HG02571 (cell line): ENCODE data around the gene KIF26B.
"Not testable (repeated sequence)": the region's sequence is repeated elsewhere in the genome, so short reads cannot be mapped to it uniquely, and the experiment has no call there.

ENCODE experiments used
- ATAC-seq: cut with Tn5 transposase; IDR thresholded peaks from one replicate; pipeline ENCODE4 v1.9.1; 2021; ENCODE audit warnings: mild to moderate bottlenecking, moderate library complexity; ENCODE audit not compliant: unreplicated experiment

The KIF26B gene

DNA sequence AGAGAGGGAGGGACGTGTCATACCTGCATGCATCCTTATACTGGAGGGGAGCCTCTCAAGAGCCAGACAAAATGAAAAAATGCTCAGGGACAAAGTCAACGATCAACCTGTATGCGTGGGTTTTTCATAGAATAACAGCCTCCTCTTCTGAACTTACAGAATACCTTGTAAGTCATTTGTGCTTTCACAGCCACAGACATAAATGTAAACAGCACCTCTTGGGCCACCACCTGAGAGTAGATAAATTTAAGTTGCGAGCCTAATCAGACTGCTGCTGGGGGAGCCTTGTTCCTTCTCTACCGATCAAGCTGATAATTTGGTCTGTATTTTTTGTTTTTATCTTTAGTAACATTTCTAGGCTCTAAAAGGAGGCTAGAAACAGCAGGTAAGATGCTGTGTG, 223.1 kb downstream of the KIF26B start:
- ATAC-seq = no peak

DNA sequence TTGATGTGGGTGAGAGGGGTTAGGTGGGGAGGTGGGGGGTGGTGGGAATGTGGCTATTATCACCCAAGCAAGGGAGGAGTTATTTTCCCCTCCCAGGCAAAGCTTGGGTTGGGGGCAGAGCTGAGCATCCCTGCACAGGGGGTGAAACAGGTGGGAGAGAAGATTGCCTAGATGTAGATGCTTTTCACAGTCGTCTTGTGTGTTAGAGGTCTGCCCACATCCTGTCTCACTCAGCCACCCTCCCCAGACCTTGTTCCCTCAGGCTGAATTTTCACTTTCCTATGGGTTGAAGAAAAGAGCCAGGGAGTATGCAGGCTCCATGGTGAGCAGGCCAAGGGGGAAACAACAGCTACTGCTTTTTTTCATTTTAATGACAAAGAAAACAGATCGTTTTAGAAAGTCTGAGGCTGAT, 223.5 kb downstream of the KIF26B start:
- ATAC-seq = no peak

- no peak for ATAC-seq
Observed at GRCh38 chr1:245378745-245379144, 224.0 kb downstream of the KIF26B start.

DNA sequence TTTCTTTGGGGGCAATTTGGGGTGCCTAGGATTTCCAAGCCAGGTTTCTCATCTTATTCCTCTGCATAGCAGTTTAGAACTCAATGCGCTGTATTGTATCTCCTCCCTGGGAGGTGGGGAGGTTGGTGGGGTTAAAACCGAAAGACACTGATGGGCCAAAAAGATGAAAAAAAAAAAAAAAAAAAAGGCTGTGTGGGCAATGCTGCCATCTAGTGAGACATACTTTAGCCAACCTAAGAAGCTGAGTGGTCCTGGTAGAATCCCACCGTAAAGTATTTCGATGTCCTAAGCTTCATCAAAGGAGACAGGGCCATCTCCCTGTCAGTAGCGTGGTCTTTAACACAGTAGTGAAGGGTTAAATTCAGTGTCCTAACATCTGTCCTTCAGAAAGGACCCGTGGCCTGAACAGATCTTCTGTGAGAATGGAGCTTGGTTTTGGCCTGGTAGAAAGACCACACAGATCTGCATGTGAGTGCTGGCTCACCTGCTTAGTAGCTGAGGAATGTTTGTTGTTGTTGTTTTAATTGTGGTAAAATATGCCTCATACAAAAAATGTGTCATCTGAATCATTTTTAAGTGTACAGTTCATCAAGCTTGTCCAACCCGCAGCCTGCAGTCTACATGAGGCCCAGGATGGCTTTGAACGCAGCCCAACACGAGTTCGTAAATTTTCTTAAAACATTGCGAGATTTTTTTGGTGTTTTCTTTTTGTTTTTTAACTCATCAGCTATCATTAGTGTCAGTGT, 226.2 kb downstream of the KIF26B start:
- no peak for ATAC-seq

GRCh38 chr1:245382981-245383380, 228.2 kb downstream of the KIF26B start:
- ATAC-seq = no peak

GRCh38 chr1:245383396-245384330, 228.9 kb downstream of the KIF26B start:
- no peak for ATAC-seq

GRCh38 chr1:245386297-245386971, 231.6 kb downstream of the KIF26B start:
- no peak for ATAC-seq

- ATAC-seq = no peak
Observed at GRCh38 chr1:245388687-245389086, 233.9 kb downstream of the KIF26B start.

DNA sequence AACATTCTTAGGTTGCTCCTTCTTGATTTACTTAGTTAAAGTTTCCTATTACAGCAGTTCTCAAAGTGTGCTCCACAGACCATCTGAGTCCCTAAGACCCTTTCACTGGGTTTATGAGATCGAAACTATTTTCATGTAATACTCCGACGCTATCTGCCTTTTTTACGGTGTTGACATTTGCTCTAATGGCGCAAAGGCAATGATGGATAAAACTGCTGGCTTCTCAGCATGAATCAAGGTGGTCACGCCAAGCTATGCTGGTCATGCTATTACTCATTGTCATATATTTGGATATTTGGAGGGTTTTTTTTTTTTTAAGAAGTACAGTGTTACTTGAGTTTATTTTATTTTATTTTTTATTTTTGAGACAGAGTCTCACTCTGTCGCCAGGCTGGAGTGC, 235.1 kb downstream of the KIF26B start:
- ATAC-seq = no peak

GRCh38 chr1:245390975-245391374, 236.2 kb downstream of the KIF26B start:
- no peak for ATAC-seq

- no peak for ATAC-seq
Observed at GRCh38 chr1:245393694-245394093, 238.9 kb downstream of the KIF26B start.

DNA sequence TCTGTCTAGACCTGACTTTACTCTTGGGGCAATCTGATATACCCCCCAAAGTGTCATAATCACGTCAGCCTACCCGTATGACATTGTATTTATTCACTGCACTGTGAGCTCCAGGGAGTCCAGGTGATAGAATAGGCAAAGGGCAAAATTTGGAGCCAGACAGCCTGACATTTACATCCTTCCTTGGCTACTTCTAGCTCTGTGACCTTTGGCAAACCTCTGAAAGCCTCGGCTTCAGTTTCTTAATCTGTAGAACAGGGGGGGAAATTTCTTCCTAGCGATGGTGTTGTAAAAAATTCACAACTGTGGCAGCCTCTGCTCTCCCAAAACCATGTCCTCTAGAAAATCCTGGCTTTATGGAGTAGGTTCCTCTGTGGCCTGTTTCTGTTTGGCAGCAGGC, 240.9 kb downstream of the KIF26B start:
- ATAC-seq = no peak

- no peak for ATAC-seq
Observed at GRCh38 chr1:245396615-245397014, 241.8 kb downstream of the KIF26B start.

- no peak for ATAC-seq
Observed at GRCh38 chr1:245397771-245398170, 243.0 kb downstream of the KIF26B start.

DNA sequence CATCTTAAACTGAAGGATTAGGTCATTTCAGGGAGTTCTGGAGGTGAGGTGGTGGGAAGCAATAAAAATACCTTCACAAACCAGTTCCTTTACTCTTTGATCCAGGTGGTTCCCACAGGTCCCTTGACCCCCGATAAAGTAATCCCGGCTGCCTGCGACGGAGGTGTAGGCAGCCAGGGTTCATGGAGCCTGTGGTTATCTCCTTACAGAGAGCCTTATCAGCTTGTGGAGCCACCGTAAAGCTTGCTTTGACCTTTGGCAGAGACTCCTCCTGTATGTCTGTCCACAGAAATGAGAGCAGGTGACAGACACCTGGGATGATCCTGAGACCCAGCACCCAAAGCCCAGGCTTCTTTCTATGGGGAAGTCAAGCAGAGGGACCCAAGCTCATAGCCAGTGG, 243.4 kb downstream of the KIF26B start:
- no peak for ATAC-seq

DNA sequence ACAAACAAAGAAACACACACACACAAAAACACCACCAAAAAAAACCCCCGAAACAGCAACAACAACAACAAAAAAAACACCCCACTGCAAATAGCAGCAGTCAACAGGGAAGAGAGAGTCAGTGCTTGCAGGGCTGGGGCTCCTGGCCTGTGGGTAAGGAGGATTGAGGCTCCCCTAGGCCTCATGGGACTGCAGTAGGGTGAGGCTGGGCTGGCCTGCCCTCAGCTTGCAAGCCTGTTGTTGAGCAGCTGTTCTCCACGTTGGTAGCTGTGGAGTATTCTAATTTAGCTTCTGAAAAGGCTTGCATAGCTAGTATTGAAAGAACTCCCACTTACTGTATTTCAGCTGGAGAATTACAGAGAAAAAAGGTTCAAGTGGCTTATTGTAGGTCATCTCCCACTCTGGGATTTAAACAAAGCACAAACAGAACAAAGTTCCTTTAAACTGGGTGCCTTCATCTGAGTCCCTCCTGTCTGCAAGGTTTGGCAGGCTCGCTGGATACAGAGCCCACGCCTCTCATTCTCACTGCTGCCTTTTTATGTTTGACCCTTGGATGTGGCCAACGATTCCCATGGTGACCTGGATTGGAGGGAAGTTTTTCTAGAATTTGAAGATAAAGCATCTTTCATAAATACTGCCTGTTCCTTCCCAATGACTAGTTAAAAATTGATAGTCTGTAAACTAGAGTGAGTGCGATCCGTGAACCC, 247.2 kb downstream of the KIF26B start:
- ATAC-seq = no peak

DNA sequence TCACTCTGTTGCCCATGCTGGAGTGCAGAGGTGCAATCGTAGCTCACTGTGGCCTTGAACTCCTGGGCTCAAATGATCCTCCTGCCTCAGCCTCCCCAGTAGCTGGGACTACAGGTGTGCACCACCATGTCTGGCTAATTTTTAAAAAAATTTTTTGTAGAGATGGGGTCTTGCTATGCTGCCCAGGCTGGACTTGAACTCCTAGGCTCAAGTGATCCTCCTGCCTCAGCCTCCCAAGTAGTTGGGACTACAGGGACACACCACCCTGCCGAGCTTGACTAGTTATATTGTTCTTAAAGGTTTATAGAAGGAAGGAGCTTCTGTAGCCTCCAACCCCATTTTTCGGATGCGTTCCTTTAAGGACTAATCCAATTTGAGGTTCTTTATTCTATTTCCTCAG, 248.2 kb downstream of the KIF26B start:
- ATAC-seq = not testable (repeated sequence)

DNA sequence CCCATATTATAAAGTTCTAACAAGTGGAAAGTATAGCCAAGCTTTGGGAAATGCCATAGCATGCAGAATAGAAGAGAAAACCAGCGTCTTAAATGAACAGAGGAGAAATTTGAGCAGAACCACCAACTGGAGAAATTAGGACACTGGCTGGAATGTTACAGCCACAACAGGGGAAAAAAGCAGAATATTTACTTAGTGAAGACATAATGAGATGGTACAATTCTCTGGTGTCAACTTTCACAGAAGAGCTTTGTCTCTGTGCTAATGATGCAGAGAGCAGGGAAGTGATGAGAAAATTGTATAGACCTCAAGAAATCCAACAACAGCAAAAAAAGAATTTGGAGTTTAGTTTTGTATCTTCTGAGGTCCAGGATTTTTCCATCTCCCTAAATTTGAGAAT, 249.7 kb downstream of the KIF26B start:
- no peak for ATAC-seq

DNA sequence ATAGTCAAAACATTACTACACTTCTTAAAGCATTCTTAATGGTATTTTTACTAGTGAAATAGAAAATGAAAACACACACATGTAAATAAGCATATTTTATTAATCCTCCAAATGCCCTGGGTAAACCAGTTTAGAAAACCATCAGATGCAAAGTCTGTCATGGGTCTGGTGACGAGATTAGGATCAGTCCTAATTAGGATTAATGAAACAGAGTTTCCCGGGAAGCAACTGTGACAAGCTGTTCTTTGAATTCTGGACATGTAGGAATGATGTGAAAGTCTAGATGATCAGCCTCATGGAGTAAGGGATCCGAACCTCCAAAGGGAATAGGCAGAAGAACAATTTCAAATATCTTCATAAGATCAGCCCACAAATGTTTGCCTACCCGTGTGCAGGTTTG, 250.2 kb downstream of the KIF26B start:
- ATAC-seq = no peak

- no peak for ATAC-seq
Observed at GRCh38 chr1:245406426-245406825, 251.6 kb downstream of the KIF26B start.

DNA sequence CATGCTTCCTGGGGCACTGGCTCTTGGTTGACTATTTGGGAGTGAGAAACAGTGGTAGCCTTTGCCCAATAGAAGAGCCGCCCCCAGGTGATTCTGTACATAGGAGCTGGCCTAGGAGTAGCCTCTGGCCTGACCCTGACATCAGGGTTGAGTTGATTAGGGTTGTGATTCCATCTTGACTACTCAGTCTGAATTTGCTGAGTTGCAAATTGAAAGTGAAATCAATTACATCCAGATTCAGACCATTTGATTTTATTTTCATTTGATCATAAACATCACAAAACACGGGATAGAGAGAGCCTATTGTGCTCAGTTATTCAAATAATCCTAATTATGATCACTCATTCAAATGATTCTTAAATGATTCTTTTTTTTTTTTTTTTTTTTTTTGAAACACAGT, 253.2 kb downstream of the KIF26B start:
- ATAC-seq = no peak
